SK-N-SH treated with all-trans-retinoic acid at 6 μM for 48 hours (cell line): ENCODE data around the gene VEZF1.

Experiments used
- ARNTL ChIP-seq: fragments of 450-650 bp; formaldehyde crosslinking; IDR thresholded peaks from 2 replicates; pipeline ENCODE4 v1.5.0; 2020; ENCODE audit warnings: low read depth, mild to moderate bottlenecking, moderate library complexity, borderline replicate concordance
- BACH2 ChIP-seq: fragments of 250-450 bp; sonication (Bioruptor Pico); IDR thresholded peaks from 2 replicates; pipeline ENCODE4 v1.9.0; 2021; ENCODE audit warnings: mild to moderate bottlenecking, borderline replicate concordance
- CREB5 ChIP-seq: fragments of 250-450 bp; sonication (Bioruptor Pico); IDR thresholded peaks from 2 replicates; pipeline ENCODE4 v1.5.1; 2020; ENCODE audit warnings: low read depth, mild to moderate bottlenecking, moderate library complexity
- ESRRG ChIP-seq: fragments of 250-450 bp; sonication (Bioruptor Pico); IDR thresholded peaks from 2 replicates; pipeline ENCODE4 v1.6.1; 2021; ENCODE audit warnings: mild to moderate bottlenecking
- PATZ1 ChIP-seq: fragments of 250-450 bp; sonication (Bioruptor Pico); IDR thresholded peaks from 2 replicates; pipeline ENCODE4 v1.8.0; 2020; ENCODE audit warnings: mild to moderate bottlenecking, moderate library complexity, borderline replicate concordance
- RARB ChIP-seq: fragments of 250-450 bp; sonication (Bioruptor Pico); IDR thresholded peaks from 2 replicates; pipeline ENCODE4 v1.8.0; 2021; ENCODE audit warnings: mild to moderate bottlenecking, moderate library complexity
- TCF4 ChIP-seq: fragments of 250-450 bp; sonication (Bioruptor Pico); IDR thresholded peaks from 2 replicates; pipeline ENCODE4 v1.8.0; 2021; ENCODE audit warnings: mild to moderate bottlenecking, moderate library complexity, borderline replicate concordance
- TOX ChIP-seq: fragments of 250-450 bp; sonication (Bioruptor Pico); IDR thresholded peaks from 2 replicates; pipeline ENCODE4 v1.8.0; 2021; ENCODE audit warnings: mild to moderate bottlenecking, moderate library complexity, borderline replicate concordance
- TSHZ2 ChIP-seq: fragments of 250-450 bp; sonication (Bioruptor Pico); IDR thresholded peaks from 2 replicates; pipeline ENCODE4 v1.5.0; 2020; ENCODE audit warnings: mild to moderate bottlenecking, moderate library complexity
- ZFP30 ChIP-seq: fragments of 450-650 bp; formaldehyde crosslinking; IDR thresholded peaks from 2 replicates; pipeline ENCODE4 v1.5.0; 2022; ENCODE audit warnings: mild to moderate bottlenecking, moderate library complexity

- TF ChIP-seq BACH2 (CRISPR knock-in tag) (no peak), CREB5 (CRISPR knock-in tag) (no peak), ESRRG (CRISPR knock-in tag) (no peak), ZFP30 (CRISPR knock-in tag) (no peak), RARB (CRISPR knock-in tag) (no peak), TCF4 (CRISPR knock-in tag) (no peak), TOX (no peak; the same call in 1 of the 2 replicates), TSHZ2 (CRISPR knock-in tag) (no peak), PATZ1 (CRISPR knock-in tag) (no peak), ARNTL (CRISPR knock-in tag) (no peak)
These were observed 43.1 kb downstream of the VEZF1 start for GRCh38 chr17:57944908-57945307.
